ENCODE results near the gene HSFX3. TPM values are rescaled to one million over a fixed set of nuclear protein-coding genes. Genes with fewer than 3 reads are reported as not detected.
A peak's percentile ranks its signal among the peaks of the same experiment; 100 is the strongest.
"Not testable (repeated sequence)": the region's sequence is repeated elsewhere in the genome, so short reads cannot be mapped to it uniquely, and the experiment has no call there.

The HSFX3 gene
- total and polyA plus RNA-seq, 4 experiments from 2014 or later, result not detected

GRCh38 chrX:149533999-149534398 lies 15.7 kb downstream of the HSFX3 start:
- CTCF ChIA-PET (ENCODE audit: partially characterized antibody); H3K4me1 ChIP-seq (ENCODE audit: insufficient read depth, low read length); intact Hi-C loops (cut with micrococcal nuclease); DNase-seq; H3K9me3 Mint-ChIP-seq; H3K27ac ChIP-seq (ENCODE audit: low read depth, low read length); H3K9me3 ChIP-seq (ENCODE audit: control insufficient read depth in 1 of 2, low read length in 2 of 2); H3K27ac Mint-ChIP-seq; H3K4me3 Mint-ChIP-seq; POLR2A ChIA-PET (ENCODE audit: partially characterized antibody); H3K27me3 Mint-ChIP-seq; H3K36me3 Mint-ChIP-seq; H3K4me1 Mint-ChIP-seq; H3K27me3 ChIP-seq (ENCODE audit: insufficient read depth, low read length); H3K4me3 ChIP-seq (ENCODE audit: low read length in 2 of 2); H3K36me3 ChIP-seq (ENCODE audit: insufficient read depth, low read length): not testable (repeated sequence)

- H3K4me1 ChIP-seq (ENCODE audit: insufficient read depth, low read length); H3K4me1 Mint-ChIP-seq; H3K36me3 Mint-ChIP-seq; intact Hi-C loops (cut with micrococcal nuclease); DNase-seq; H3K27ac ChIP-seq (ENCODE audit: low read depth, low read length); H3K4me3 ChIP-seq (ENCODE audit: low read length in 2 of 2); H3K27me3 ChIP-seq (ENCODE audit: insufficient read depth, low read length); CTCF ChIA-PET (ENCODE audit: partially characterized antibody); H3K27me3 Mint-ChIP-seq; H3K9me3 ChIP-seq (ENCODE audit: control insufficient read depth in 1 of 2, low read length in 2 of 2); H3K36me3 ChIP-seq (ENCODE audit: insufficient read depth, low read length); H3K4me3 Mint-ChIP-seq; H3K9me3 Mint-ChIP-seq; POLR2A ChIA-PET (ENCODE audit: partially characterized antibody): not testable (repeated sequence)
- peak overlapping the region in 1 of 7 donors; percentile 68 for H3K27ac Mint-ChIP-seq
These were observed 16.9 kb downstream of the HSFX3 start for GRCh38 chrX:149532868-149533267.

GRCh38 chrX:149531599-149531998 lies 18.1 kb downstream of the HSFX3 start:
- CTCF ChIA-PET (ENCODE audit: partially characterized antibody), result interaction anchor here (4.8 kb wide), 1 partner anchor 20 kb away, joined by 33 read pairs; no protein-coding TSS in a partner anchor
- Histone ChIP-seq H3K4me3 (ENCODE audit: low read length in 2 of 2) (no peak overlapping the region), H3K27me3 (ENCODE audit: insufficient read depth, low read length) (no peaks in the 10 kb centered on the region), H3K36me3 (ENCODE audit: insufficient read depth, low read length) (no peaks in the 10 kb centered on the region), H3K27ac (ENCODE audit: low read depth, low read length) (no peak overlapping the region), H3K4me1 (ENCODE audit: insufficient read depth, low read length) (peaks cover 4% of the 10 kb centered on the region), H3K9me3 (ENCODE audit: control insufficient read depth in 1 of 2, low read length in 2 of 2) (no peaks in the 10 kb centered on the region)
- no peaks in the 10 kb centered on the region for H3K27me3 Mint-ChIP-seq
- peaks cover 5 to 7% (median 6%) of the 10 kb centered on the region in 4 donors for H3K4me1 Mint-ChIP-seq
- H3K4me3 Mint-ChIP-seq, result no peak overlapping the region
- no peaks in the 10 kb centered on the region for H3K9me3 Mint-ChIP-seq
- no peak overlapping the region for H3K27ac Mint-ChIP-seq
- intact Hi-C loops (cut with micrococcal nuclease), result no loop called here
- DNase-seq, result no peak
- H3K36me3 Mint-ChIP-seq, result peaks cover 0 to 4% of the 10 kb centered on the region in 2 donors
- POLR2A ChIA-PET (ENCODE audit: partially characterized antibody), result interaction anchor here (11.7 kb wide), 1 partner anchor 27 kb away, joined by 112 read pairs; the partner anchor contains the start of gene IDS

GRCh38 chrX:149528381-149528780 lies 21.3 kb downstream of the HSFX3 start:
- intact Hi-C loops (cut with micrococcal nuclease), result no loop called here
- Histone ChIP-seq H3K27me3 (ENCODE audit: insufficient read depth, low read length) (no peaks in the 10 kb centered on the region), H3K36me3 (ENCODE audit: insufficient read depth, low read length) (no peaks in the 10 kb centered on the region), H3K4me1 (ENCODE audit: insufficient read depth, low read length) (peaks cover 25% of the 10 kb centered on the region), H3K4me3 (ENCODE audit: low read length in 2 of 2) (no peak overlapping the region), H3K27ac (ENCODE audit: low read depth, low read length) (no peak overlapping the region), H3K9me3 (ENCODE audit: control insufficient read depth in 1 of 2, low read length in 2 of 2) (no peaks in the 10 kb centered on the region)
- DNase-seq, result no peak
- Mint-ChIP-seq H3K4me3 (no peak overlapping the region), H3K27ac (peak overlapping the region in 3 of 7 donors; percentile 22 to 74 (median 29)), H3K27me3 (no peaks in the 10 kb centered on the region), H3K4me1 (peaks cover 5 to 28% (median 10%) of the 10 kb centered on the region in 4 donors), H3K9me3 (no peaks in the 10 kb centered on the region), H3K36me3 (peaks cover 0 to 4% of the 10 kb centered on the region in 2 donors)
- POLR2A ChIA-PET (ENCODE audit: partially characterized antibody), result interaction anchor here (2.2 to 11.7 kb wide), 2 partner anchors 12 to 24 kb away, joined by 26 to 112 read pairs; partner anchors contain the start of genes EOLA1 and IDS
- CTCF ChIA-PET (ENCODE audit: partially characterized antibody), result interaction anchor here (1.0 to 6.5 kb wide), 4 partner anchors 12 to 412 kb away, joined by 3 to 56 read pairs (median 18); partner anchors contain the start of gene EOLA1

- H3K36me3 ChIP-seq (ENCODE audit: insufficient read depth, low read length), result no peaks in the 10 kb centered on the region
- intact Hi-C loops (cut with micrococcal nuclease), result loop anchor here (1.0 kb wide), 2 partner anchors 15 to 22 kb away; partner anchors contain the start of gene IDS
- H3K9me3 Mint-ChIP-seq, result no peaks in the 10 kb centered on the region
- H3K27me3 ChIP-seq (ENCODE audit: insufficient read depth, low read length), result no peaks in the 10 kb centered on the region
- CTCF ChIA-PET (ENCODE audit: partially characterized antibody), result interaction anchor here (1.0 to 6.5 kb wide), 4 partner anchors 12 to 412 kb away, joined by 3 to 56 read pairs (median 18); partner anchors contain the start of gene EOLA1
- no peak overlapping the region for H3K27ac ChIP-seq (ENCODE audit: low read depth, low read length)
- POLR2A ChIA-PET (ENCODE audit: partially characterized antibody), result interaction anchor here (2.2 to 11.7 kb wide), 2 partner anchors 12 to 24 kb away, joined by 26 to 112 read pairs; partner anchors contain the start of genes EOLA1 and IDS
- peak overlapping the region in 3 of 8 donors; percentile 13 to 57 (median 33) for H3K4me3 Mint-ChIP-seq
- H3K36me3 Mint-ChIP-seq, result peaks cover 0 to 4% of the 10 kb centered on the region in 2 donors
- peak overlapping the region; percentile 66 to 92 (median 89) for H3K27ac Mint-ChIP-seq
- no peak overlapping the region for H3K4me3 ChIP-seq (ENCODE audit: low read length in 2 of 2)
- peaks cover 5 to 33% (median 13%) of the 10 kb centered on the region in 4 donors for H3K4me1 Mint-ChIP-seq
- H3K4me1 ChIP-seq (ENCODE audit: insufficient read depth, low read length), result peaks cover 31% of the 10 kb centered on the region
- DNase-seq, result peak; percentile 54 to 61 (median 57)
- H3K9me3 ChIP-seq (ENCODE audit: control insufficient read depth in 1 of 2, low read length in 2 of 2), result no peaks in the 10 kb centered on the region
- H3K27me3 Mint-ChIP-seq, result no peaks in the 10 kb centered on the region
These were observed 22.0 kb downstream of the HSFX3 start for GRCh38 chrX:149527705-149528104.

GRCh38 chrX:149526318-149527033 lies 23.2 kb downstream of the HSFX3 start:
- DNase-seq; H3K4me3 ChIP-seq (ENCODE audit: low read length in 2 of 2); H3K36me3 ChIP-seq (ENCODE audit: insufficient read depth, low read length); H3K27me3 ChIP-seq (ENCODE audit: insufficient read depth, low read length); H3K9me3 Mint-ChIP-seq; H3K36me3 Mint-ChIP-seq; H3K9me3 ChIP-seq (ENCODE audit: control insufficient read depth in 1 of 2, low read length in 2 of 2); H3K27me3 Mint-ChIP-seq: not testable (repeated sequence)
- Histone ChIP-seq H3K27ac (ENCODE audit: low read depth, low read length) (peak overlapping the region; percentile 74), H3K4me1 (ENCODE audit: insufficient read depth, low read length) (peaks cover 43% of the 10 kb centered on the region)
- ChIA-PET CTCF (ENCODE audit: partially characterized antibody) (interaction anchor here (0.9 to 6.5 kb wide), 6 partner anchors 13 to 23 kb away, joined by 3 to 56 read pairs (median 10); partner anchors contain the start of genes EOLA1 and IDS), POLR2A (ENCODE audit: partially characterized antibody) (interaction anchor here (1.0 to 11.7 kb wide), 4 partner anchors 13 to 414 kb away, joined by 3 to 112 read pairs (median 34); partner anchors contain the start of genes EOLA1 and IDS)
- H3K27ac Mint-ChIP-seq, result peak overlapping the region; percentile 82 to 96 (median 90)
- intact Hi-C loops (cut with micrococcal nuclease), result loop anchor here (1.0 kb wide), 3 partner anchors 14 to 21 kb away; partner anchors contain the start of gene IDS
- H3K4me3 Mint-ChIP-seq, result peak overlapping the region in 3 of 8 donors; percentile 42 to 52 (median 46)
- peaks cover 14 to 43% (median 22%) of the 10 kb centered on the region in 4 donors for H3K4me1 Mint-ChIP-seq

- H3K27ac ChIP-seq (ENCODE audit: low read depth, low read length), result peak overlapping the region; percentile 74
- not testable (repeated sequence) for H3K36me3 Mint-ChIP-seq; H3K9me3 Mint-ChIP-seq; H3K27me3 ChIP-seq (ENCODE audit: insufficient read depth, low read length); H3K9me3 ChIP-seq (ENCODE audit: control insufficient read depth in 1 of 2, low read length in 2 of 2); H3K4me3 ChIP-seq (ENCODE audit: low read length in 2 of 2); H3K36me3 ChIP-seq (ENCODE audit: insufficient read depth, low read length); H3K27me3 Mint-ChIP-seq
- Mint-ChIP-seq H3K4me3 (peak overlapping the region in 7 of 8 donors; percentile 43 to 69 (median 52)), H3K4me1 (peaks cover 18 to 48% (median 28%) of the 10 kb centered on the region in 4 donors), H3K27ac (peak overlapping the region; percentile 90 to 96 (median 93))
- ChIA-PET POLR2A (ENCODE audit: partially characterized antibody) (interaction anchor here (1.0 to 11.7 kb wide), 4 partner anchors 13 to 414 kb away, joined by 3 to 112 read pairs (median 34); partner anchors contain the start of genes EOLA1 and IDS), CTCF (ENCODE audit: partially characterized antibody) (interaction anchor here (0.9 to 6.5 kb wide), 5 partner anchors 13 to 22 kb away, joined by 3 to 56 read pairs (median 4); partner anchors contain the start of genes EOLA1 and IDS)
- H3K4me1 ChIP-seq (ENCODE audit: insufficient read depth, low read length), result peaks cover 49% of the 10 kb centered on the region
- intact Hi-C loops (cut with micrococcal nuclease), result loop anchor here (1.0 kb wide), 1 partner anchor 14 kb away; no protein-coding TSS in a partner anchor
- peak; percentile 55 to 64 (median 58) for DNase-seq
These were observed 23.8 kb downstream of the HSFX3 start for GRCh38 chrX:149525903-149526302.
